ENCODE results near the gene FOXD2.

FOXD2 gene

DNA sequence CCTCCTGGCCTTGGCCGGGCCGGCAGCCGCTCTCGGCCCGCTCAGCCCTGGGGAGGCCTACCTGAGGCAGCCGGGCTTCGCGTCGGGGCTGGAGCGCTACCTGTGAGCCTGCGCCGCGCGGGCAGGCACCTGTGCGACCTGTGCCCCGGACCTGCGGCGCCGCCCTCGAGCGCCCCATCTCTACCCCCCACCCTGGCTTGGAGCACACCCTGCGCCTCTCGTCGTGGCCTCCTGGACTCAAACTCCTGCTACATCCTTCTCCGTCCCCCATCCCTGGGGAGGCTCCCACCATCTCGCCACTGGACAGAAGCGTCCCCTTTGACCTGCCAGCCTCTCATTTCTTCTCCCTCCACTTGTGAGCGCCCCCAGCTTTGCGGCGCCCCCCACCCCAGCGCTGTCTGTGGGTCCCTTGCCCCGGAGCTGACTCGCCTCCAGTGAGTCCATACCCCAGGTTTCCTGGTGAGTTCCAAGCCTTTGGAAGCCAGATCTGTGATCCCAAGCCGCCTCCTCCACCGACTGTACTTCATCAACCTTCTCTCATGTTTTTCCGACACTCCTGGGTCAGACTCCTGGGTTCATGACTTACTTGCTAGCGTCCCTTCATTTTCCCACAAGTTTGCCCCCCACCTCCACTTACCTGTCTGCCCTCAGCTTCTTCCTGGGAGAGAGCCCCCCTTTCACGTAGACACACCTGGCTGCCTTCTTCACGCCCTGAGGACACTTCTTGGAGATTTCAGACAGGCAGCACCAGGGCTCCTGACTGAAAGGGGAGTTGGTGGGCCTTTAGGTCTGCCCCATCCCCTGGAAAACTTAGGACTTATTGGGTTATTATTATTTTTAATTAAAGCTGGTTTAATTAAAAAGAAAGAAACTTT, 20.4 kb upstream of the FOXD2 start:
- no peak for DNase-seq (ENCODE audit: low read depth in 2 of 2)

DNA sequence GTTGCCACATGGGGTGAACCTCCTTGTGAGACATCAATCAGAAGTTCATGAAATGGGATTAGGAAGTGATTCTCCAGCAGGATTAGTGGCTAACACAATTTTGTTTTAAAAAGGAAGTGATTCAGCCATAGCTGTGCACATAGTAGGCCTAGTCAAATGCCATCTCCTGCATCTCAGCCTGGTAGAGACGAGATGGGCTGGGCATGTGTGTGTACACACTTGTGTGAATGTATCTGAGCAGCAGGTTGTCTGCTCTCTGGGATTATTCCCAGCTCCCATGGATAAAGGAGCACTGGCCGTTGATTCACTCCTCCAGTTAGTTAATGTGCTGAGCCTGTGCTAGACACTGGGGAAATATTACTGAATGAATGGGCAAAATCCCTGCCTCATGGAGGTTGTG, 19.7 kb upstream of the FOXD2 start:
- DNase-seq (ENCODE audit: low read depth in 2 of 2) = no peak

DNA sequence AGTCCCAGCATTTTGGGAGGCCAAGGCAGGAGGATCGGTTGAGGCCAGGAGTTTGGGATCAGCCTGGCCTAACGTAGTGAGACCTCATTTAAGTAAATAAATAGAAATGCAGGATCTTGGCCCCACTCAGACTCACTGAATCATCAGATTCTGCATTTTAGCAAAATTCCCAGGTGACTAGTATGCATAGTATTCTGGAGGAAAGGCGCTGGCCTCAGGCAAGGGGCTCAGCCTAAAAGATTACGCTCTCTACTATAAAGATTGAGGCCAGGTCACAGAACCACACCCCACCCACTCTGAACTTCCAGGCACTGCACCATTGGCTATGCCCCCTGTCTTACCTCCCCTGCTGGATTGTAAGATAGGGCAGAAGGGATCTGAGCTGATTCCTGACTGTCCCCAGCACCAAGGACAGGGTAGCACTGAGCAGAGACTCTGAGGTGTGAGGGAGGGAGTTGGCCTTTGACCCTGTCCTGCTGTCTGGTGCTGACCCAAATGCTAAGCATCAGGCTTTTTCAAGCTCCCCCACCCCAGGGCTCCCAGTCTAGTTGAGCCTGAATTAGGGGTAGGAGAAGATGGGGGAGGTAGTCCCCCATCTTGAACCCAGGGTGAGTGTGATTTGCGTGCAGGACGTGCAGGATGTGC, 19.0 kb upstream of the FOXD2 start:
- no peak for DNase-seq (ENCODE audit: low read depth in 2 of 2)

DNA sequence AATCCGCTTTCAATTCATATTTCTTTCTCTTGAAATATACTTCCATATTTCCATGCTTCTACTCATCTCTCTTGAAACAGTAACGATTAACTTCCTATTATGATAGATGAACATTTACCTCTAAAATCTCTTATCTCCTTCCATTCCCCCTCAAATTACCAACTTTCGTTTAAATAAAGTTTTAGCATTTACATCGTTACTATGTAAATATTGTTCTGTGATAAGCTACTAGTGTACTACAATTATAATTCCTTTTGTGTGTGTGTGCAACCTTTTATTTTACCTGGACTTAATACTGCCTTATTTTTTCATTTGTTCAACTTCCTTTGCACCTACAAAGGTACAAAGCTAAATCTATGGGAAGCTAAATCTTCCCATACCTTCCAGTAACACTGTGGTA, 17.3 kb upstream of the FOXD2 start:
- no peak for DNase-seq (ENCODE audit: low read depth in 2 of 2)

DNA sequence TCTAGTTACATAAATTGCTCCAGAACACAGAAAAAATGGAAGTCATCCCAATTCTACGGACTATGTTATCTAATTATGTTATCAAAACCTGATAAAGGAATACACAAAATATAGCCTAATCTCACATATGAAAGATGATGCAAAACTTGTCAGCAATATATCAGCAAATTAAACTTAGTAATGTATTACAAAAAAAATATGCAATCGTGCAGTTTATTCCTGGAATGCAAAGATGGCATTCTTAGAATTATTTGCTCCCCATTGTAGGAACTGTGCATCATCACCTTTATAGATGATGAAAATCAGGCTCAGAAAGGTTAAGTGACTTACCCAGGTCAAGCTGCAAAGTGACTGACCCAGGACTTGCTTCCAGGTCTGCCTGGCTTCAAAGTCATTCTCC, 14.0 kb upstream of the FOXD2 start:
- DNase-seq (ENCODE audit: low read depth in 2 of 2) = no peak

DNA sequence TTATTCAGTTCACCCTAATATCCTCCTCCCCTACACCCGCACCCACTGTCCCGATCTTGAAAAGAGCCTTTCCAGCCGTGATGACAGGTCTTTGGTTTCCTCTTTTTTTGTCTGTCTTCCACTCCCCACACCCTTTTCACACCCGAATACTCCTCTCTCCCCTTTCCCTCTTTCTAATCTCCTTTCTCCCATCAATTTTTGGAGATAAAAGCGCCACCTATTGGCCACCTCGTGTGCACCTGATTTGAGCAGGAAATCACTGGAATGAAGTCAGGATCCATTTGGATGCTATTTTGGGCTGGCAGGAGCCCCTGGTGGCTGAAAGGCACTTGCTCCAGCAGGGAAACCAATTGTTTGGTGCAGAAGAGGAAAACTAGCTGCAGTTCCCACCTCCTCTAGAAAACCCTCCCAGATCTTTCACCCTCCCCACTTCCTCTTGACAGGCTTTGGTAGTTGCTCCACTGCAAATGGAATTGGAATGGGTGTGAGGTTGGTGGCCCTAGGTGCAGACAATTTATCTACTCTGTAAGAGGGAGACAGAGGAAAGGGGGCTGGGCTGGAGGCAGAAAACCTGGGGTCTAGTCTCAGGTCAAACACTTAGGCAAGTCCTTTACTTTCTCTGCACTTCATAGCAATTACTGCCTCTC, 13.4 kb upstream of the FOXD2 start:
- DNase-seq (ENCODE audit: low read depth in 2 of 2) = no peak

DNA sequence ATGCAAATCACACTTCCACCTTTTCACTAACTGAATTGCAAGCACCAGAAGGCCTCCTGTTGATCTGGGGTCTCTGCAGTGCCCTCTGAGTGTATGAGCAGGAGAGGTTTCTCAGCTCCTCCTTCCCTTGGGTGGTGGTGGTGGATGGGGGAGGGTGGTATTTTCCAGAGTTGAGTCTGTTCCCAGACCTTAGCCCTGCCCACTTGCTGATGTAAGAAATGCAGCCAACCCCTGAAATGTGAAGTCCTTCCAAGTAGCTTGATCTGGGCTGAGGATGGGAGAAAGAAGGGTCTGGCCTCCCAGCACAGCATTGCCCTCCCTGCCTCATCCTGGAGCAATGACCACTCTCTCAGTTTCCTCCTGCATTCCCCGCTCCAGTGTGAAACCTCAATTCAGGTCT, 6.3 kb upstream of the FOXD2 start:
- DNase-seq (ENCODE audit: low read depth in 2 of 2) = no peak

DNA sequence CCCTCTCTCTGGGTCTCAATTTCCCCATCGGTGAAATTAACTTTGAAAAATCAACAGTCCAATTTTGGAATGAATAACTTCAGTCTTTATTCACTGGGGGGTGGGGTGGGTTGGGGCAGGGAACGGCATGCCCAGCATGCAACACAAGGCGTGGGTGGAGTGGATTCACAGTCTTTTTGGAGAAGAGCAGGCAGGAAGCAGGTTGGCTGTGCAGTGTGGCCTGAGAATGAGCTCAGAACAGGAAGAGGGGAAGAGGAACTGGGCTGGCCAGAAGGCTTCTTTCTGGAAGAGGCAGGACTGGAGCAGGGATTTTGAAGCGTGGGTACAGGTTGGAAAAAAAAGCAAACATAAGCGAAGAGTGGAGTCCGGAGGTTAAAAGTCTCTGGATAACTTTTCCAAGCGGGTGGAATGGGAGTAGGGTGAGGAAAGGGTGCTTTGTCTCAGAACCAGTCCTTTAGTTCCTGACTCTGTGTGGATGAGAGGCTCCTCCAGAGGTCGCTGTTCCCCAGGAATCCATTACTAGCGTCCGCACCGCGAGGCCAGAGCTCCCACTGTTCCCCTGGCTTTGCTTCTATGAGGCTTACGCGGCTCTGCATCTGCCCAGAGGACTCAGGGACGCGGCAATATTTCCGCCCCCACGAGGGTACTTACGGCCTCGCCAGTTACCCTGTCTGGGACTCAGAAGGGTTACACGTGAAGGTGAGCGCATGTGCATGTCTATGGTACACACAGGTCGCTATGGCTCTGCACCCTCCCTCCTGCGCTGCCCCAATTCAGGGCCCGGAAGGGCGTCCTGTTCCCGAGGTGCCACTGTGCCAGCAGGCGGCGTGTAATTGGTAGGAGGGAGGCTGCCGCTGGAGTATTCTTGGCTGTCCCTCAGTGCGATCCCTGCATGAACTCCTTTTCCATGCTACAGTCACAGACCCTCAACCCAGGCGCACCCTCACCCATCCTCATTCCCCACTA, 5.5 kb upstream of the FOXD2 start:
- DNase-seq (ENCODE audit: low read depth in 2 of 2) = peak in 1 of 2 donors; percentile 13

DNA sequence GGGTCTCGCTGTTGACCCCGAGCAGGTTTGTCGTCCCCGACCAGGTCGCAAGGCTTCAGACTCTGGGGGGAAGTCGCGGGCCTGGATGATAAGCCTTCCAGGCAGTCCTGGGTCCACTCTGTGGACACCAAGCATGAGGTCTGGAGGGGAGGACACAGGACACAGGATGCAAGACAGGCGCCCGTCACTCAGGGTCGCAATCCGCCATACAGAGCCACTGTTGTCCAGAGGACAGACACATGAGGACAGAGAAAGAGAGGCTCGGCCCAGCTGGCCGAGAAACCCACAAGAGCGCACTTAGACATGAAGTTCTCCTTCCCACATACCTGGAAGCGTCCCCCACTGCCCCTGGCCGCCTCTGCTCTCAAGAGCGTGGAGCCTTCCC, 4.8 kb upstream of the FOXD2 start:
- no peak for DNase-seq (ENCODE audit: low read depth in 2 of 2)

DNA sequence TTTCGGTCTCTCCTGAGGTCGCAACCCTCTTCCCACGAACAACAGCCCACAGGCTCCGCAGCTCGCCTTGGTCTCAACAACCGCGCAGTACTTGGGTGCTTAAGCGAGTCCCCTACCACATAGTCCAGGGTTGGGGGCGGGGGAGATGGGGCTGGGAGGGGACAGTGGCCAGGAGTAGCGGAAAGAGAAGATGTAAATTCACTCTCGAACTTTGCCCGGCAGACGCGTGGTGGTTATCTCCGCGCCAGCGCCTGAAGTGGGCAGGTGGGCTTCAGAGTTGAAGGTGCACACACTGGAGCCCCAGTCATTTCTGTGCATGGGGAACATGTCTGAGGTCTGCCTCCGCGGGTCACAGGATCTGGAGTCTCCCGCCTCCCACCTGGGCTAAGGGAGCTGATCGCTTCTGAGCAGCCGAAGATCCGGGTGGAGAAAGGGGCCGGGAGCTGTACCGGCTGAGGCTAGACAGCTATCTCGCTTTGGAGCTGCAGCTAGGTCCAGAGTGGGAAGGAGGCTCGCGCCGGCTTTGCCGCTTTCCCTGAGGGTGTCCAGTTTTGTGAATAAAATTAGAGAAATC, 4.3 kb upstream of the FOXD2 start:
- DNase-seq (ENCODE audit: low read depth in 2 of 2) = no peak

DNA sequence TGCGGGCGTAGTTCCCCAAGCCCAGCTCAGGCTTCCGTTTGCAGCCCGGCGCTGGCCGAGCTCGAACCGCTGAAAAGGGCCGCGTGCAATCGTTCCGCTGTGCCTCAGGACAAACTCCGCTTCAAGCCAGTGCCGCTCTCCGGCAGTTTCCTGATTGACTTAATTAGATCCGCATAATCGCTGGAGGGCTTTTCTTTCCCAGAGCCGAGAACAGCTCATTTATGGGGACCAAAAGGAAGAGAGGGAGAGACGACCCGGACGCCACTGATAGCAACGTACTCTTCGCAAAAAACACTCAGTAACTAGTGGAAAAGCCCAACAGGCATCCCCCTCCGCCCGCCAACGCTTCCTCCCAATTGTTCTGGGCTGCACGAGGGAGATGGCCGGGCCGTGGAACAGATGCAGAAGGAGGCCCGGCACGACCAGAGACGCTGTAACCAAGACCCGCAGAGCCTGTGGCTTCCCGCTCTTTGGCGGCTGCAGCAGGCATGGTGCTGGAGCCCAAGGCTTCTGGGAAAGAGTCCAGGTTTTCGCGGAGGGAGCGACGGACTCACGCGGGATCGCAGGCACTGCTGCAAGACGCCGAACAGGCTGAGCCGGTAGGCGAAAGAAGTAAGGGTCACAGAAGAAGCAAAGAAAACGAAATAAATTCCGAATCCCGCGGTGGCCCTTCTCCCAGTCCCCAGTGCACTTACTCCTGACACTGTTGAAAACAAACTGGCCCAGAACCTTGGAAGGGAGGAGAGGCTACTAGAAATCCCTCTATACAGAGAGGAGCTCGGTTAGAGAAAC, 3.6 kb upstream of the FOXD2 start:
- DNase-seq (ENCODE audit: low read depth in 2 of 2) = no peak

DNA sequence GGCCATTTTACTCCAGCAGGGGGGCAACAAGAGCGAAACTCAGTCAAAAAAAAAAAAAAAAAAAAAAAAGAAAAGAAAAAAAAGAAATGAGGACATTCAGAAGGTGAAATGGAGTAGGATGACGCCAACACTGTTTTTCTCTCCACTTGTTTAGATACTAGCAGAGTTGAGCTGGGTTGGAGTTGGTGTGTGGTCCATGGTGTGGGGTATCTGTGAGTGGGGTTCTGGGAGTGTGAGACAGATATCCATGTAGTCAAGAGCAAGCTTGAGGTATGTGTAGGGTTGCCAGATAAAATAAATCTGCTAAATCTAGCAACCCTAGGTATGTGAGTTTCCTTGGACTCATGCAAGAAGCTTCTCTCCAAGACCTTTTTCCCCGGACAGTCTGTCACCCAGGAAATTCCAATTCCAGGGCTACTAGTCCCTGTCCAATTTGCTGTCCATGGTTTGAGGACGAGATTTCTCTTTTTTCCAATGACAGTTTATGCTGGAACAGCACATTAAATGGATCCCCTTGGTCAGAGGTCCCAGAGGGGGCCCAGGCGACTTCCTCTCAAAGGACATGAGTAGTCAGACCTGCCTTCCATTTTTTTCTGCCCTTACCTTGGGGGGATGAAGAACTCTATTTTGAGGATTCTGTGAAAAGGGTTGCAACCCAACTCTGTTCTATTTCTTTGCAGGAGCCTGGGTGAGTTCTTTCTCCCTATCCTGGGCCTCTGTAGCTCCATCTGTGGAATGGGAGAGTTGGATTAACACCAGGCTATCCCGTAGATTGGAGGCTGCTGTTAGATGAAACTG, 2.1 kb upstream of the FOXD2 start:
- no peak for DNase-seq (ENCODE audit: low read depth in 2 of 2)

DNA sequence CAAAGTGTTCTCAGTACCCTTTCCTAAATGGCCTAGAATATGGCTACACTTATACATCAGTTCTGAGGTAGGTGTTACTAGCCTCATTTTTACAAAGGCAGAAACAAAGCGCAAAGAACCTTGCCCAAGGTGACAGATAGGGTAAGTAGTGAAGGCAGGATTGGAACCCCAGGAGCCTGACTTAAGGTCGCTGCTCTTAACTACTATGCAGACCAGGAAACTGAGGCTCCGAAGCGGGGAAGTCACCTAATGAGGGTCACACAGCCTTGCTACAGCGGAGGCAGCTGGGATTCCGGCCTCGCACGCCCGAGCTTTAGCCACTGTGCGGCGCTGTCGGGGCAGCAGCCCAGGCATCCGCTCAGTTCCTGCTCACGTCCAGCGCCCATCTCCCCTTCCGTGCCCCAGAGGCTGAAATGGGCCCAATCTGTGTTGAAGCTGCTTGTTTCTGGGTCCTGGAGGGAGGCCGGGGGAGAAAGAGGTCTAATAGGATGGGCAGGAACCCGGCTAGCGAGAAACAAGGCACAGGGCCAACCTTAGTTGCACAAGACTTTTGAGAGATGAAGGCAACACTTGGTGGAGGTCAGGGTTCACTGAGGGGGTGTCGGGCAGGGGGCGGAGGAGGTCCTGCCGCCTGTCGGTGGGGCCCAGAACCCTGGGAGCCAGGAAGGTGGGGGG, 1.4 kb upstream of the FOXD2 start:
- DNase-seq (ENCODE audit: low read depth in 2 of 2) = peak; percentile 40 to 55

DNA sequence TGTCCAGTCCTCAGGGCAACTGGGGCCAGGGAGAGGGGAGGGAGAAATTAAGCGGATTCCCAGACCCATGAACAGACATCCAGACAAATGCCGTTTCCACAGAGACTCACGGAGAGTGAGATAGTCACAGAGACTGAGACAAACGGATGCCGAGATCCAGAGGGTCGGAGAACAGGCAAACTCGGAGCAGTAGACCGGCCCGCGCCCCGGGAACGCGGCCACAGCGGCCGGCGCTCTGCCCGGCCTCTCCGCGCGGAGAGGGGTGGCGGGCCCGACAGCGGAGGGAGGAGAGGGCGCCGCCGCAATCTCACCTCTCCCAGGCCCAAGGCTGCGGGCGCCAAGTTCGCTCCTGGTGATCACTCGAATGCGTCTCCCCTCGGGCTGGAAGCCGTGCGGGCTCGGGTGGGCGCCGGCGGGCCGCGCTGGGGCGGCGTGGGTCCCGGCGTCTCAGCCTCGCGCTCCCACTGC, 831 bp upstream of the FOXD2 start:
- no peak for DNase-seq (ENCODE audit: low read depth in 2 of 2)

DNA sequence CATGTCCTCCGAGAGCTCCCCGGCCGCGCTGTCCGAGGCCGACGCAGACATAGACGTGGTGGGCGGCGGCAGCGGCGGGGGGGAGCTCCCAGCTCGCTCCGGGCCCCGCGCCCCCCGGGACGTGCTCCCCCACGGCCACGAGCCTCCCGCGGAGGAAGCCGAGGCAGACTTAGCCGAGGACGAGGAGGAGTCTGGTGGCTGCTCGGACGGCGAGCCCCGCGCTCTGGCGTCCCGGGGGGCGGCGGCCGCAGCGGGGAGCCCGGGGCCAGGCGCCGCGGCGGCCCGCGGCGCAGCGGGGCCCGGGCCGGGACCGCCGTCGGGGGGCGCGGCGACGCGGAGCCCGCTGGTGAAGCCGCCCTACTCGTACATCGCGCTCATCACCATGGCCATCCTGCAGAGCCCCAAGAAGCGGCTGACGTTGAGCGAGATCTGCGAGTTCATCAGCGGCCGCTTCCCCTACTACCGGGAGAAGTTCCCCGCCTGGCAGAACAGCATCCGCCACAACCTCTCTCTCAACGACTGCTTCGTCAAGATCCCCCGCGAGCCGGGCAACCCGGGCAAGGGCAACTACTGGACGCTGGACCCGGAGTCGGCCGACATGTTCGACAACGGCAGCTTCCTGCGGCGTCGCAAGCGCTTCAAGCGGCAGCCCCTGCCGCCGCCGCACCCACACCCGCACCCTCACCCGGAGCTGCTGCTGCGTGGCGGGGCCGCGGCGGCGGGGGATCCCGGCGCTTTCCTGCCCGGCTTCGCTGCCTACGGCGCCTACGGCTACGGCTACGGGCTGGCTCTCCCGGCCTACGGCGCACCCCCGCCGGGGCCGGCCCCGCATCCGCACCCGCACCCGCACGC, 547 bp downstream of the FOXD2 start:
- no peak for DNase-seq (ENCODE audit: low read depth in 2 of 2)

DNA sequence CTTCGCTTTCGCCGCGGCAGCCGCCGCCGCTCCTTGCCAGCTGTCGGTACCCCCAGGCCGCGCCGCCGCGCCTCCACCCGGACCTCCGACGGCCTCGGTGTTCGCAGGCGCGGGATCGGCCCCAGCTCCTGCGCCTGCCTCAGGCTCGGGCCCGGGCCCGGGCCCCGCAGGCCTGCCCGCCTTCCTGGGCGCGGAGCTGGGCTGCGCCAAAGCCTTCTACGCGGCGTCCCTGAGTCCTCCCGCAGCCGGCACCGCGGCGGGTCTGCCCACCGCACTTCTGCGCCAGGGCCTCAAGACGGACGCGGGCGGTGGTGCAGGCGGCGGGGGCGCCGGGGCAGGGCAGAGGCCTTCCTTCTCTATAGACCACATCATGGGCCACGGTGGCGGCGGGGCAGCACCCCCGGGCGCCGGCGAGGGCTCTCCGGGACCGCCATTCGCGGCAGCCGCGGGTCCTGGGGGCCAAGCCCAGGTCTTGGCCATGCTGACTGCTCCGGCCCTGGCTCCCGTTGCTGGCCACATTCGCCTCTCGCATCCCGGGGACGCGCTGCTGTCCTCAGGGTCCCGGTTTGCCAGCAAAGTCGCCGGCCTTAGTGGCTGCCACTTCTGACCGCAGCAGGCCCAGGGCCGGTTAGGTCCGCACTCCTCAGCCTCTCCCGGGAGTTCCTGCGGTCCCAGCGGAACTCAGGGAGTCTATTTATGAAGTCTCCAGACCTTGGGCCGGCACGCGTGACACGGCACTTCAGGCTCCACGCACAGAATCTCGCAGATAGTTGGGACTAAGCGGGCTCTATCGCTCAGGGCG, 1.4 kb downstream of the FOXD2 start:
- no peak for DNase-seq (ENCODE audit: low read depth in 2 of 2)

Measured in activated CD8-positive, alpha-beta memory T cell treated with anti-CD3 and anti-CD28 coated beads for 4 hours (primary cell).